Stimulated activated CD8-positive, alpha-beta memory T cell treated with anti-CD3 and anti-CD28 coated beads, Interleukin-2, amount 100 ng/mL, for 48 hours (primary cell): Measurements from ENCODE around the gene CHST11.

Source experiments
- DNase-seq, 2 donors: peaks; one replicate each; pipeline ENCODE4 v3.0.0-alpha.2; 2020; ENCODE audit warnings: low read depth in 2 of 2

Gene CHST11

GRCh38 chr12:104456417-104456949 is at the start of gene CHST11:
Gene CHST11 (plus strand): TSS chr12:104456948.
- peak; percentile 65 to 70 for DNase-seq

- no peak for DNase-seq
Observed at GRCh38 chr12:104407438-104407837, 49.3 kb upstream of the CHST11 start.

- no peak for DNase-seq
Observed at GRCh38 chr12:104407922-104408321, 48.8 kb upstream of the CHST11 start.

- no peak for DNase-seq
Observed at GRCh38 chr12:104410326-104410725, 46.4 kb upstream of the CHST11 start.

- no peak for DNase-seq
Observed at GRCh38 chr12:104410786-104411185, 46.0 kb upstream of the CHST11 start.

- DNase-seq = no peak
Observed at GRCh38 chr12:104411826-104412641, 44.7 kb upstream of the CHST11 start.

- DNase-seq = no peak
Observed at GRCh38 chr12:104412681-104413080, 44.1 kb upstream of the CHST11 start.

- DNase-seq = no peak
Observed at GRCh38 chr12:104413330-104413729, 43.4 kb upstream of the CHST11 start.

- DNase-seq = no peak
Observed at GRCh38 chr12:104414581-104415341, 42.0 kb upstream of the CHST11 start.

- DNase-seq = no peak
Observed at GRCh38 chr12:104415342-104415980, 41.3 kb upstream of the CHST11 start.

GRCh38 chr12:104416136-104416535 is 40.6 kb upstream of the CHST11 start:
- no peak for DNase-seq

GRCh38 chr12:104416585-104416984 is 40.2 kb upstream of the CHST11 start:
- no peak for DNase-seq

GRCh38 chr12:104419717-104420116 is 37.0 kb upstream of the CHST11 start:
- no peak for DNase-seq

- DNase-seq = no peak
Observed at GRCh38 chr12:104420868-104421267, 35.9 kb upstream of the CHST11 start.

GRCh38 chr12:104421343-104421742 is 35.4 kb upstream of the CHST11 start:
- DNase-seq = no peak

- DNase-seq = no peak
Observed at GRCh38 chr12:104422441-104422840, 34.3 kb upstream of the CHST11 start.

GRCh38 chr12:104423273-104423672 is 33.5 kb upstream of the CHST11 start:
- DNase-seq = no peak

- no peak for DNase-seq
Observed at GRCh38 chr12:104423809-104424208, 32.9 kb upstream of the CHST11 start.

- DNase-seq = no peak
Observed at GRCh38 chr12:104424955-104425354, 31.8 kb upstream of the CHST11 start.

GRCh38 chr12:104425614-104426013 is 31.1 kb upstream of the CHST11 start:
- DNase-seq = no peak

- DNase-seq = no peak
Observed at GRCh38 chr12:104426926-104427546, 29.7 kb upstream of the CHST11 start.

GRCh38 chr12:104427547-104427938 is 29.2 kb upstream of the CHST11 start:
- DNase-seq = no peak
